ENCODE measurements around the gene C3. TPM values are rescaled to one million over a fixed set of nuclear protein-coding genes. Genes with fewer than 3 reads are reported as not detected.
"Not testable (repeated sequence)": the region's sequence is repeated elsewhere in the genome, so short reads cannot be mapped to it uniquely, and the experiment has no call there.

Gene C3
- total and polyA plus RNA-seq, 5 donors = 136 to 537 (median 273) TPM

DNA sequence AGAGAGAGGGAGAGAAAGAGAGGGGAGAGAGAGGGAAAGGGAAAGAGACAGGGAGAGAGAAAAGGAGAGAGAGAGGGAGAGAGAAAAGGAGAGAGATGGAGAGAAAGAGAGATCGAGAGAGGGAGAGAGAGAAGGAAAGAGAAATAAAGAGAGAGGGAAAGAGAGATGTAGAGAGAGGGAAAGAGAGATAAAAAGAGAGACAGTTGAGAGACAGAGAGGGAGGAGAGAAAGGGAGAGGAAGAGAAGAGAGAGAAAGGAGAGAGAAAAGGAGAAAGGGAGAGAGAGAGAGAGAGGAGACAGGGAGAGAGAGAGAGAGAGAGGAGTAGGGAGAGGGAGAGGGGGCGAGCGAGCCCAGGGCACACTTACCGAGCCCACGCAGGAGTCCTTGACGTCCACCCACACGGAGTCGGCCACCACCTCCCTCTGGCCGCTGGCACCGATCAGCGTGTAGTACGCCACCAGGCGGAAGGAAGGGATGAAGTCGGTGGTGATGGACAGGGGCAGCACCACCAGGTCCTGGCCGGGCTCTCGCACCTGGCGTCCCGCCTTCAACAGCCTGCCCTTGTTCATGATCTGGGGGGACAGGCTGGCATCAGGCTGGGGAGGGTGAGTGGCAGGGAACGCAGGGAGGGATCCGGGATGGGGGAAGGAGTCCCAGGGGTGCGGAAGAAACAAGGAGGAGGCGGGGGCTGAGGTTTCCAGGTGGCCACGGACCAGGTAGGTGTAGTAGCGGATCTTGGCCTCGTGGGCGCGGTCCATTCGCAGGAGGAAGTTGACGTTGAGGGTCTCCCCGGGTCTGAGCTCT is 10.0 kb downstream of the C3 start:
- no peak overlapping the region for H3K4me3 ChIP-seq (ENCODE audit: low read length)

DNA sequence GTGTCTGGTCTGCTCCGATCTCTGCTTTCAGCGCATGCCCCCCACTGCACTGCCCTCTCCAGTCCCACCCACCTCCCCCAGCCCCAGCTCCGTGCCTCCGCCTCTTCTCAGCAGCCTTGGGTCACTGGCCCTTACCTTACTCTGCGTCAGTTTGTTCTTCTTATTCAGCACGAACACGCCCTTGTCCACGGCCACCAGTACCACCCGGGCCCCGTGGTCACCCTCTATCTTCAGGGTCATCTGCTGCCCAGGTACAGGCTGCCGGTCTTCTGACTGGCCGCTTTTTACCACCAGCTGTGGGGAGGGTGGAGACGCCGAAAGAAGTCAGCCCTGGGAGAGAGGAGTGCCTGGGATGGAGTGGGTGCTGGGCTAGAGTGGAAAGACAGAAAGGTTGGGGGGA is 10.9 kb downstream of the C3 start:
- Histone ChIP-seq H3K4me1 (ENCODE audit: control insufficient read depth, insufficient read depth, low read length) (no peaks in the 10 kb centered on the region), H3K4me3 (ENCODE audit: low read length) (no peak overlapping the region), H3K27ac (ENCODE audit: low read length) (no peak overlapping the region), H3K9me3 (ENCODE audit: control insufficient read depth, low read length) (no peaks in the 10 kb centered on the region), H3K27me3 (ENCODE audit: control insufficient read depth, insufficient read depth) (no peaks in the 10 kb centered on the region)
- no peak for DNase-seq
- ATAC-seq = no peak
- intact Hi-C loops (cut with DNase I) = no loop called here
- 52% methylated on average over 14 of the region's 14 CpGs for WGBS

More for the DNA sequence above, 10.0 kb downstream of the C3 start:
- DNase-seq (peak in 1 of 3 donors; percentile 38), ATAC-seq (no peak)
- H3K27me3 ChIP-seq (ENCODE audit: control insufficient read depth, insufficient read depth) = no peaks in the 10 kb centered on the region
- H3K4me1 ChIP-seq (ENCODE audit: control insufficient read depth, insufficient read depth, low read length) = no peaks in the 10 kb centered on the region
- intact Hi-C loops (cut with DNase I) = no loop called here
- H3K9me3 ChIP-seq (ENCODE audit: control insufficient read depth, low read length) = no peaks in the 10 kb centered on the region
- WGBS = 19% methylated on average over 30 of the region's 30 CpGs
- no peak overlapping the region for H3K27ac ChIP-seq (ENCODE audit: low read length)

DNA sequence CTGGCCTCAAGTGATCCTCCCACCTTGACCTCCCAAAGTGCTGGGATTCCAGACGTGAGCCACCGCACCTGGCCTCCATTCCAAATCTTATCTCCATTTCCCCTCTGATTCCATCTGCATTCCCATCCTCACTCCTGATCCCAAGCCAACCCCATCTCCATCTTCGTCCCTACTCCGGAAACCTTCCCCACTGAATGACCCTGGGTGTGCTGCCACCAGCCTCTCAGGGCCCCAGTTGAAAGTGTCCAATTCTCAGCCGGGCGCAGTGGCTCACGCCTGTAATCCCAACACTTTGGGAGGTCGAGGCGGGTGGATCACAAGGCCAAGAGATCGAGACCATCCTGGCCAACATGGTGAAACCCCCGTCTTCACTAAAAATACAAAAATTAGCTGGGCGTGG is 11.5 kb downstream of the C3 start:
- 79% methylated on average over 12 of the region's 12 CpGs for WGBS
- ATAC-seq; H3K9me3 ChIP-seq (ENCODE audit: control insufficient read depth, low read length); DNase-seq; H3K27me3 ChIP-seq (ENCODE audit: control insufficient read depth, insufficient read depth); intact Hi-C loops (cut with DNase I); H3K4me1 ChIP-seq (ENCODE audit: control insufficient read depth, insufficient read depth, low read length); H3K27ac ChIP-seq (ENCODE audit: low read length); H3K4me3 ChIP-seq (ENCODE audit: low read length): not testable (repeated sequence)

DNA sequence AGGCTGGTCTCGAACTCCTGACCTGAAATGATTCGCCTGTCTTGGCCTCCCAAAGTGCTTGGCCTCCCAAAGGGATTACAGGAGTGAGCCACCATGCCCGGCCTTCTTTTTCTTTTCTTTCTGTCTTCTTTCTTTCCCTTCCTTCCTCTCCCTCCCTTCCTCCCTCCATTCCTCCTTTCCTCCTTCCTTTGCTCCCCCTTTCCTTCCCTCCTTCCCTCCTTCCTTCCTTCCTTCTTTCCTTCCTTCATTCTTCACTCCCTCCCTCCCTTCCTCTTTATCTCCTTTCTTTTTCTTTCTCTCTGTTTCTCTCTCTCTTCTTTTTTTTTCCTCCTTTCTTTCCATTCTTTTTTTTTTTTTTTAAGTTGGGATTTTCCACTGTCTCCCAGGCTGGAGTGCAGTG is 12.1 kb downstream of the C3 start:
- DNase-seq (no peak), ATAC-seq (no peak)
- Histone ChIP-seq H3K27ac (ENCODE audit: low read length) (no peak overlapping the region), H3K9me3 (ENCODE audit: control insufficient read depth, low read length) (no peaks in the 10 kb centered on the region), H3K4me3 (ENCODE audit: low read length) (no peak overlapping the region), H3K4me1 (ENCODE audit: control insufficient read depth, insufficient read depth, low read length) (no peaks in the 10 kb centered on the region), H3K27me3 (ENCODE audit: control insufficient read depth, insufficient read depth) (no peaks in the 10 kb centered on the region)
- WGBS = 71% methylated on average over 3 of the region's 3 CpGs
- intact Hi-C loops (cut with DNase I) = no loop called here

DNA sequence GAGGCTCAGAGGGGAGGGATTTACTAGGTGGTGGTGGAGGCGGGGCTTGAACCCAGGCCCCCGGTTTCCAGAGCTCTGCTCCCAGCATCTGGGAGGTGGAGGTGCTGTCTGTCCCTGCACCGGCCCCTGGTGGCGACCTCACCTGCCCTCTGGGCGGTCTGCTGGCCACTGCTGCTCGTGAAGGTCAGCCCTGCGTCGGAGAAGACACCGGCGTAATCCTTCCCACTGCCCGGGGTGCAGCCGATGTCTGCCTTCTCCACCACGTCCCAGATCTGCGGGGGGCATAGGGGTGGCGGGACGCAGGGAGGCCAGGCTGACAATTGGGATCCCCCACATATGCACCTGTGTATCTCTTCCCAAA is 12.8 kb downstream of the C3 start:
- 70% methylated on average over 16 of the region's 16 CpGs for WGBS
- no peak for ATAC-seq
- no peak for DNase-seq

DNA sequence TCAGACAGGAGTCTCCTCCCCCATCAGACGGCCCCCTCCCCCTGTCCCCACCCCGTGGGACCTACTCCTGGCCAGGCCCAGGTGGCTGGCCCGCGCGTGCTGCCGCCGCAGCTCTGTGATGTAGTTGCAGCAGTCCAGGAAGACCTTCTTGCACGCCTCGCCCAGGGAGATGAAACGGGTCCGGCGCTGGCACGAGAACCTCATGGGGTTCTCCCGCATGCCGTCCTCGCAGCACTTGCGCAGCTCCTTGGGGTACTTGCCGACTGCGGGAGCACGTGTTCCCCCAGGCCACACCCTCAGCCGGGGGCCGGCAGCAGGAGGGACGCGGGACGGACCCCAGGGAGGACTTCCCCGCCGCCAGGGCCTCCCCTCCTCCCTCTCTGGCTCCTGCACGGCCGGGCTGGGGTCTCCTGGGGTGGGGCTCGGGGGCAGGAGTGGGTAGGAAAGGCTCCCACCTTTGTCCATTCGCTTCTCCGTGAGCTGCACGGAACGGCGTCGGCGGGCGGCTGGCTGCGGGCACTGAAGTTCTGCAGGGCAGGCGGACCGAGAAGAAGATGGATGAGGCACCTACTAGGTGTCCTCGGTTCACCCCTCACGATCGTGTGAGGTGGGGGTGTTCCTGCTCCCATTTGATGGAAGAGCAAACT is 13.3 kb downstream of the C3 start:
- Histone ChIP-seq H3K9me3 (ENCODE audit: control insufficient read depth, low read length) (no peaks in the 10 kb centered on the region), H3K4me1 (ENCODE audit: control insufficient read depth, insufficient read depth, low read length) (no peaks in the 10 kb centered on the region), H3K4me3 (ENCODE audit: low read length) (no peak overlapping the region), H3K27ac (ENCODE audit: low read length) (no peak overlapping the region), H3K27me3 (ENCODE audit: control insufficient read depth, insufficient read depth) (no peaks in the 10 kb centered on the region)
- 82% methylated on average over 44 of the region's 44 CpGs for WGBS
- ATAC-seq = peak in 1 of 2 donors; percentile 14
- DNase-seq = peak in 1 of 3 donors; percentile 36
- intact Hi-C loops (cut with DNase I) = no loop called here

More for the DNA sequence above, 12.8 kb downstream of the C3 start:
- H3K4me1 ChIP-seq (ENCODE audit: control insufficient read depth, insufficient read depth, low read length) = no peaks in the 10 kb centered on the region
- no peak overlapping the region for H3K4me3 ChIP-seq (ENCODE audit: low read length)
- H3K9me3 ChIP-seq (ENCODE audit: control insufficient read depth, low read length) = no peaks in the 10 kb centered on the region
- no peak overlapping the region for H3K27ac ChIP-seq (ENCODE audit: low read length)
- H3K27me3 ChIP-seq (ENCODE audit: control insufficient read depth, insufficient read depth) = no peaks in the 10 kb centered on the region
- intact Hi-C loops (cut with DNase I) = no loop called here

DNA sequence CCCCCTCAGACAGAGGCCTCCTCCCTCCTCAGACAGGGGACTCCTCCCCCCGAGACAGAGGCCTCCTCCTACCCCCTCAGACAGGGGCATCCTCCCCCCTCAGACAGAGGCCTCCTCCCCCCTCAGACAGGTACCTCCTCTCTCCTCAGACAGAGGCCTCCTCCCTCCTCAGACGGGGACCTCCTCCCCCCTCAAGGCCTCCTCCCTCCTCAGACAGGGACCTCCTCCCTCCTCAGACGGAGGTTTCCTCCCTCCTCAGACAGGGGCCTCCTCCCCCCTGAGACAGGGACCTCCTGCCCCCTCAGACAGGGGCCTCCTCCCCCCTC is 13.9 kb downstream of the C3 start:
- Histone ChIP-seq H3K9me3 (ENCODE audit: control insufficient read depth, low read length) (no peaks in the 10 kb centered on the region), H3K4me1 (ENCODE audit: control insufficient read depth, insufficient read depth, low read length) (no peaks in the 10 kb centered on the region), H3K4me3 (ENCODE audit: low read length) (no peak overlapping the region), H3K27ac (ENCODE audit: low read length) (no peak overlapping the region), H3K27me3 (ENCODE audit: control insufficient read depth, insufficient read depth) (no peaks in the 10 kb centered on the region)
- peak in 1 of 2 donors; percentile 23 for ATAC-seq
- intact Hi-C loops (cut with DNase I) = no loop called here
- DNase-seq = no peak
- WGBS = 53% methylated on average over 3 of the region's 3 CpGs

DNA sequence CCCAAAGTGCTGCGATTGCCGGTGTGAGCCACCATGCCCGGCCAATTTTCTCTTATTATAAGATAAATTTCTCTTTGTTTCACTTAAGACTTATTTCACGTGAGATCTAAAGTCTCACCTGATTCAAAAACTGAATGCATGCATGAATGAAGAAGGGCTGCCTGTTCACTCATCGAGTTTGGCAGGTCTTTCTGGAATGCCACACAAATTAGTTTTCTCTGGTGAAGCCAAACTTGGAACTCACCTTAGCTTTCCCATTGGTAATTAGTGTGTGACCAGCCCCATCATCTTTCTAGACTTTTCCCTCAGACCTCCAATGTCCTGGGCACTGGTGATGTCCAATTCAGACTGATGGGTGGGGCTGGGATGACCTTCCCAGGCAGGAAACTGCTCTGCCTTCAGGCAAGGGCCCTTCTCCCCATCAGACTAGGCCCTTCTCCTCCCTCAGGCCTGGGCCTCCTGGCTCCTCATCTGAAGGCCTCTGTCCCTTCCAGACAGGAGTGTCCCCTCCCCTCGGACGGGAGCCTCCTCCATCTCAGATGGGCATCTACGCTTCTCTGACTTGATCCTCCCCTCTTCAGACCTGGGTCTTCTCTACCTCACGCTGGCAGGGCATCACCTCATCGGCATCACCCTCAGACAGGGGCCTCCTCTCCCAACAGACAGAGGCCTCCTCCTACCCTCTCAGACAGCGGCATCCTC is 14.4 kb downstream of the C3 start:
- WGBS = 77% methylated on average over 11 of the region's 11 CpGs
- DNase-seq (peak in 1 of 3 donors; percentile 31), ATAC-seq (no peak)
- Histone ChIP-seq H3K9me3 (ENCODE audit: control insufficient read depth, low read length) (no peaks in the 10 kb centered on the region), H3K27ac (ENCODE audit: low read length) (no peak overlapping the region), H3K27me3 (ENCODE audit: control insufficient read depth, insufficient read depth) (no peaks in the 10 kb centered on the region), H3K4me3 (ENCODE audit: low read length) (no peak overlapping the region), H3K4me1 (ENCODE audit: control insufficient read depth, insufficient read depth, low read length) (no peaks in the 10 kb centered on the region)
- intact Hi-C loops (cut with DNase I) = no loop called here

DNA sequence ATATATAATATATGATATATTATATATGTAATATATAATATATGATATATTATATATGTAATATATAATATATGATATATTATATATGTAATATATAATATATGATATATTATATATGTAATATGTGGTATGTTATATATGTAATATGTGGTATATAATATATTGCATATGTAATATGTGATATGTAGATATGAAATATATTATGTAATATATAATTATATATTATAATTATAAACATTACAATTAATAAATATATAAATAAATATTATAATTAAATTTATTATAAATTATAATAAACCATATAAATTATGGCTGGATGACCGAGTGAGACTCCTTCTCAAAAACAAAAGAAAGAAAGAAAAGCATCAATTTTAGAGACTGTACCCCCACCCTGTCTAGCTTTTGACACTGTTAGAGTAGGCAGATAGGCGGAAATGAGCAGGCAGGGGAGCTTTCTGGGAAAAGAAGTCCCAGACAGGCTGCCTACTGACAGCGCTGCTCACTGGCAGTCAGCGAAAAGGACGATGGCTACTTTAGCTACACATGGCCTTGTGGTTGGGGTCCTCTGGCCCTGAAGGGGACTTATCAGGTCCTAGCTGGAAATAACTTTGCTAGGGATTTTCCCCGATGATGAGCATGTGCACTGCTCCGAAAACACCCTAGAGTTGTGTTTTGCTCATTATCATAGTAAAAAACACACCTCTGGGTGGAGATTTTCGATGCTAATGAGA is 19.7 kb downstream of the C3 start:
- ATAC-seq (no peak), DNase-seq (no peak)
- 85% methylated on average over 8 of the region's 8 CpGs for WGBS

DNA sequence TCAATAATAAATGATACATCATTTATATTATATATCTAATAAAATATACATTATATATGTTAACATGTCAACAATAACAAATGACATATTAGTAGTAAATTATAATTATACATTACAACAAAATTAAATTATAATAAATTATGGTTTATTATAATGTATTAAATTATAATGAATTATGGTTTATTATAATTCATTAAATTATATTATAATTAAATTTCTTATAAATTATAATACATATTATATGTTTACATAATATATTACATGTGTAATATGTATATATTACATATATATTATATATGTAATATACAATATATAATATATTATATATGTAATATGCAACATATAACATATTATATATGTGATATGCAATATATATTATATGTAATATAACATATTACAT is 20.5 kb downstream of the C3 start:
- intact Hi-C loops (cut with DNase I) = no loop called here
- DNase-seq (no peak), ATAC-seq (no peak)

More for the DNA sequence above, 19.7 kb downstream of the C3 start:
- Histone ChIP-seq H3K27ac (ENCODE audit: low read length) (no peak overlapping the region), H3K4me1 (ENCODE audit: control insufficient read depth, insufficient read depth, low read length) (no peaks in the 10 kb centered on the region), H3K27me3 (ENCODE audit: control insufficient read depth, insufficient read depth) (no peaks in the 10 kb centered on the region), H3K4me3 (ENCODE audit: low read length) (no peak overlapping the region), H3K9me3 (ENCODE audit: control insufficient read depth, low read length) (no peaks in the 10 kb centered on the region)
- intact Hi-C loops (cut with DNase I) = no loop called here

DNA sequence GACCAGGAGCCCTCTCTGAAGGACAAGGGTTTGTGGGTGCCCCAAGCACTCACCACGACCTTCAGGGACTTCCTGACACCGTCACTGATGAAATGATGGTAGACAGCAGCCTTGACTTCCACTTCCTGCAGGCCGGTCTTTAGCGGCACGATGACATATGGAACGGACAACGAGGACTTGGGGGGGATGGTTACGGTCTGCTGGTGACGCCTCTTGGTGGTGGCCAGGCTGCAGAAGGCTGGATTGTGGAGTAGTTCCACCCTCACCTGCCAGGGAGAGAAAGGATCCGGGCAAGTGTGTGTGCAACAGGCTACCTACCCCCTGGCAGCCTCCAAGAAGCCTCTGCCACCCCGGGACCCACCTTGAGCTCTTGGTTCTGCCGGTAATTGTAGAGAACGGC is 23.2 kb downstream of the C3 start:
- Histone ChIP-seq H3K4me3 (ENCODE audit: low read length) (no peak overlapping the region), H3K27ac (ENCODE audit: low read length) (no peak overlapping the region), H3K27me3 (ENCODE audit: control insufficient read depth, insufficient read depth) (no peaks in the 10 kb centered on the region), H3K9me3 (ENCODE audit: control insufficient read depth, low read length) (no peaks in the 10 kb centered on the region), H3K4me1 (ENCODE audit: control insufficient read depth, insufficient read depth, low read length) (no peaks in the 10 kb centered on the region)
- ATAC-seq (no peak), DNase-seq (no peak)
- intact Hi-C loops (cut with DNase I) = no loop called here
- 68% methylated on average over 13 of the region's 13 CpGs for WGBS

More for the DNA sequence above, 20.5 kb downstream of the C3 start:
- no peaks in the 10 kb centered on the region for H3K9me3 ChIP-seq (ENCODE audit: control insufficient read depth, low read length)
- H3K27me3 ChIP-seq (ENCODE audit: control insufficient read depth, insufficient read depth) = no peaks in the 10 kb centered on the region
- no peaks in the 10 kb centered on the region for H3K4me1 ChIP-seq (ENCODE audit: control insufficient read depth, insufficient read depth, low read length)
- H3K4me3 ChIP-seq (ENCODE audit: low read length) = no peak overlapping the region
- no peak overlapping the region for H3K27ac ChIP-seq (ENCODE audit: low read length)

Data from right cardiac atrium (tissue), 5 donors.